ENCODE data around the gene IPO5. TPM values are rescaled to one million over a fixed set of nuclear protein-coding genes. Genes with fewer than 3 reads are reported as not detected.
"Not testable (repeated sequence)": the region's sequence is repeated elsewhere in the genome, so short reads cannot be mapped to it uniquely, and the experiment has no call there.

IPO5 gene
- polyA plus RNA-seq, 3 donors: 17.5 to 21.6 (median 20.7) TPM

GRCh38 chr13:97951376-97951775 lies 2.1 kb upstream of the IPO5 start:
- no peaks in the 10 kb centered on the region for H4K20me1 ChIP-seq (ENCODE audit: insufficient read depth, low read length)
- Mint-ChIP-seq H3K36me3 (no peaks in the 10 kb centered on the region), H3K9me3 (peaks cover 9 to 40% (median 36%) of the 10 kb centered on the region in 7 donors), H3K27ac (no peak overlapping the region), H3K4me1 (no peaks in the 10 kb centered on the region), H3K27me3 (ENCODE audit: low read depth in 3 of 3) (peaks cover 3 to 6% (median 5%) of the 10 kb centered on the region in 3 donors), H3K4me3 (no peak overlapping the region)
- no peaks in the 10 kb centered on the region for H3K4me1 ChIP-seq (ENCODE audit: control insufficient read depth in 1 of 2, insufficient read depth in 2 of 2, low read length in 2 of 2)
- H3K27me3 ChIP-seq (ENCODE audit: control insufficient read depth in 2 of 2, insufficient read depth in 2 of 2, low read length in 2 of 2): no peaks in the 10 kb centered on the region
- H3K79me2 ChIP-seq (ENCODE audit: insufficient read depth, low read length): no peaks in the 10 kb centered on the region
- 77% methylated on average over 1 of the region's 4 CpGs for WGBS (ENCODE audit: insufficient coverage)
- no peak overlapping the region for H3K4me2 ChIP-seq (replicated peaks; ENCODE audit: extremely low read depth, low read length, poor library complexity, severe bottlenecking)
- no peaks in the 10 kb centered on the region for H3K36me3 ChIP-seq (replicated peaks in 1 of 2; ENCODE audit: control insufficient read depth in 1 of 2, insufficient read depth in 2 of 2, low read length in 2 of 2)
- DNase-seq: no peak
- no peak overlapping the region for H3K27ac ChIP-seq (ENCODE audit: low read depth in 1 of 2, low read length in 2 of 2)
- H3K9me3 ChIP-seq (replicated peaks in 1 of 2; ENCODE audit: control insufficient read depth in 1 of 2, insufficient read depth in 1 of 2, low read length in 2 of 2): peaks cover 4 to 26% of the 10 kb centered on the region in 2 donors
- no peak overlapping the region for H3K4me3 ChIP-seq (replicated peaks in 1 of 3; ENCODE audit: low read depth in 2 of 3, low read length in 3 of 3)
- TF ChIP-seq CTCF (IDR thresholded peaks at IDR 0.05): no peak
- no peak overlapping the region for H3K9ac ChIP-seq (ENCODE audit: insufficient read depth, low read length, poor library complexity, severe bottlenecking)
- intact Hi-C loops (cut with micrococcal nuclease): no loop called here
- no peak overlapping the region for H2AFZ ChIP-seq (ENCODE audit: insufficient read depth, low read depth, low read length, poor library complexity, severe bottlenecking)

GRCh38 chr13:97952831-97953230 lies 644 bp upstream of the IPO5 start:
- not testable (repeated sequence) for H2AFZ ChIP-seq (ENCODE audit: insufficient read depth, low read depth, low read length, poor library complexity, severe bottlenecking); H3K36me3 Mint-ChIP-seq

More at GRCh38 chr13:97952831-97953230, 644 bp upstream of the IPO5 start:
- H3K27me3 ChIP-seq (ENCODE audit: control insufficient read depth in 2 of 2, insufficient read depth in 2 of 2, low read length in 2 of 2); H3K79me2 ChIP-seq (ENCODE audit: insufficient read depth, low read length); H3K36me3 ChIP-seq (replicated peaks in 1 of 2; ENCODE audit: control insufficient read depth in 1 of 2, insufficient read depth in 2 of 2, low read length in 2 of 2); H3K4me3 Mint-ChIP-seq; H3K4me1 ChIP-seq (ENCODE audit: control insufficient read depth in 1 of 2, insufficient read depth in 2 of 2, low read length in 2 of 2); H3K4me3 ChIP-seq (replicated peaks in 1 of 3; ENCODE audit: low read depth in 2 of 3, low read length in 3 of 3); H3K4me2 ChIP-seq (replicated peaks; ENCODE audit: extremely low read depth, low read length, poor library complexity, severe bottlenecking); intact Hi-C loops (cut with micrococcal nuclease); H3K27me3 Mint-ChIP-seq (ENCODE audit: low read depth in 3 of 3); H3K27ac ChIP-seq (ENCODE audit: low read depth in 1 of 2, low read length in 2 of 2); H3K27ac Mint-ChIP-seq; H3K4me1 Mint-ChIP-seq; H4K20me1 ChIP-seq (ENCODE audit: insufficient read depth, low read length); DNase-seq; H3K9ac ChIP-seq (ENCODE audit: insufficient read depth, low read length, poor library complexity, severe bottlenecking): not testable (repeated sequence)
- H3K9me3 Mint-ChIP-seq: peaks cover 8 to 34% (median 28%) of the 10 kb centered on the region in 7 donors
- WGBS (ENCODE audit: insufficient coverage): 60% methylated on average over 1 of the region's 4 CpGs
- peaks cover 4 to 20% of the 10 kb centered on the region in 2 donors for H3K9me3 ChIP-seq (replicated peaks in 1 of 2; ENCODE audit: control insufficient read depth in 1 of 2, insufficient read depth in 1 of 2, low read length in 2 of 2)
